ENCODE results near the gene SLC26A2. TPM values are rescaled to one million over a fixed set of nuclear protein-coding genes. Genes with fewer than 3 reads are reported as not detected.
"Not testable (repeated sequence)": the region's sequence is repeated elsewhere in the genome, so short reads cannot be mapped to it uniquely, and the experiment has no call there.

Gene SLC26A2
- total and polyA plus RNA-seq, 8 donors: 1.1 to 7.4 (median 3.6) TPM

DNA sequence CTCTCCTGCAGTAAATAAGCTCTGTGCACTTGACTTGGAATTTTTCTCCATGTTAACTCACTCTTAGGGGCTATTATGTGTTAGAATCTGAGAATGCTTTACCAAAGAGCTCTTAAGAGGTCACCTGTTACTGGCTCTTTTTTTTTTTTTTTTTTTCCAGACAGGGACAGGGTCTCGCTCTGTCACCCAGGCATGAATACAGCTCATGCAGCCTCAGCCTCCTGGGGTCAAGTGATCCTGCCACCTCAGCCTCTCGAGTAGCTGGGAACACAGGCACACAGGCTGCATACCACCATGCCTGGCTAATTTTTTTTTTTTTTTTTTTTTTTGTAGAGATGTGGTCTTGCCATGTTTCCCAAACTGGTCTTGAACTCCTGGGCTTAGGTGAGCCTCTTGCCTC lies 62.1 kb downstream of the SLC26A2 start:
- Histone ChIP-seq H3K4me3 (no peak overlapping the region), H3K27ac (peak overlapping the region in 1 of 4 donors; percentile 12), H3K36me3 (peaks cover 11 to 58% (median 20%) of the 10 kb centered on the region in 3 donors), H3K9me3 (no peaks in the 10 kb centered on the region), H3K27me3 (no peaks in the 10 kb centered on the region), H3K4me1 (no peaks in the 10 kb centered on the region)
- intact Hi-C loops (cut with DNase I): no loop called here
- 93 to 97% methylated on average over 2 of the region's 2 CpGs for WGBS, 2 donors
- FAIRE-seq (no peak), DNase-seq (no peak), ATAC-seq (no peak)
- TF ChIP-seq CTCF (IDR thresholded peaks at IDR 0.05): no peak

DNA sequence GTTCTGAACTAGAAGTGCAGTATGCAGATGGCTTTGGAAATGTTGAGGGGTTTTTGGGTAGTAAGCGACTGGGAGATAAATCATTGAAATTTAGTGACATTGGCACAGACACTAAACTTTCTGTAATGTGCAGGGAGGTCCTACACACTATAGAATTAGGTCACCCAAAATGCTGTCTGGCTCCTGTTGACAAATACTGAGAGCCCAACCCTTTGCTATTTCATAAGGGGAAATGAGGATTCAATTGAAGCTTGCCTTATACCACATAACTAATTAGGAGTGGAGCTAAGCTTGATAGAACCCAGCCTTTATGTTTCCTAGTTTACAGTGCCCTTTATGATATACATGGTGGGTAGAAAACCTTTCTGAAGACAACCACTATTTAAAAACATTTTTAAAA lies 62.6 kb downstream of the SLC26A2 start:
- 95 to 100% methylated on average over 1 of the region's 1 CpG for WGBS, 2 donors
- ATAC-seq (no peak), FAIRE-seq (no peak), DNase-seq (no peak)
- H3K4me3 ChIP-seq: no peak overlapping the region
- H3K36me3 ChIP-seq: peaks cover 11 to 58% (median 20%) of the 10 kb centered on the region in 3 donors
- intact Hi-C loops (cut with DNase I): no loop called here
- no peak for TF ChIP-seq CTCF (IDR thresholded peaks at IDR 0.05)
- H3K9me3 ChIP-seq: no peaks in the 10 kb centered on the region
- no peaks in the 10 kb centered on the region for H3K27me3 ChIP-seq
- H3K4me1 ChIP-seq: no peaks in the 10 kb centered on the region
- H3K27ac ChIP-seq: no peak overlapping the region

- FAIRE-seq: no peak
- intact Hi-C loops (cut with DNase I): no loop called here
- no peak for DNase-seq
- H3K36me3 ChIP-seq: peaks cover 4 to 48% (median 14%) of the 10 kb centered on the region in 3 donors
- no peak for ATAC-seq
- H3K9me3 ChIP-seq: no peaks in the 10 kb centered on the region
- H3K27me3 ChIP-seq: no peaks in the 10 kb centered on the region
- no peak overlapping the region for H3K4me3 ChIP-seq
- no peak for TF ChIP-seq CTCF (IDR thresholded peaks at IDR 0.05)
- no peaks in the 10 kb centered on the region for H3K4me1 ChIP-seq
- WGBS, 2 donors: 82 to 90% methylated on average over 9 of the region's 9 CpGs
- H3K27ac ChIP-seq: no peak overlapping the region
Observed at GRCh38 chr5:150024346-150024984, 63.9 kb downstream of the SLC26A2 start.

GRCh38 chr5:150026682-150027172 lies 66.2 kb downstream of the SLC26A2 start:
- Histone ChIP-seq H3K4me3 (no peak overlapping the region), H3K27me3 (no peaks in the 10 kb centered on the region), H3K36me3 (peaks cover 4 to 54% (median 17%) of the 10 kb centered on the region in 3 donors), H3K9me3 (no peaks in the 10 kb centered on the region), H3K4me1 (no peaks in the 10 kb centered on the region), H3K27ac (no peak overlapping the region)
- TF ChIP-seq CTCF (IDR thresholded peaks at IDR 0.05): no peak
- ATAC-seq (no peak), DNase-seq (no peak), FAIRE-seq (no peak)
- intact Hi-C loops (cut with DNase I): no loop called here
- WGBS, 2 donors: 93 to 96% methylated on average over 4 of the region's 4 CpGs

- not testable (repeated sequence) for ATAC-seq
Observed at GRCh38 chr5:150028047-150028446, 67.5 kb downstream of the SLC26A2 start.

More at GRCh38 chr5:150028047-150028446, 67.5 kb downstream of the SLC26A2 start:
- intact Hi-C loops (cut with DNase I); H3K9me3 ChIP-seq; H3K4me1 ChIP-seq; H3K27me3 ChIP-seq; DNase-seq; H3K4me3 ChIP-seq; H3K27ac ChIP-seq; FAIRE-seq: not testable (repeated sequence)
- 42 to 59% methylated on average over 1 of the region's 1 CpG for whole genome bisulfite sequencing, 2 donors
- peaks cover 4 to 67% (median 27%) of the 10 kb centered on the region in 3 donors for H3K36me3 ChIP-seq
